Measurements from ENCODE around the gene NKX1-1.
"Not testable (repeated sequence)": the region's sequence is repeated elsewhere in the genome, so short reads cannot be mapped to it uniquely, and the experiment has no call there.

The NKX1-1 gene

DNA sequence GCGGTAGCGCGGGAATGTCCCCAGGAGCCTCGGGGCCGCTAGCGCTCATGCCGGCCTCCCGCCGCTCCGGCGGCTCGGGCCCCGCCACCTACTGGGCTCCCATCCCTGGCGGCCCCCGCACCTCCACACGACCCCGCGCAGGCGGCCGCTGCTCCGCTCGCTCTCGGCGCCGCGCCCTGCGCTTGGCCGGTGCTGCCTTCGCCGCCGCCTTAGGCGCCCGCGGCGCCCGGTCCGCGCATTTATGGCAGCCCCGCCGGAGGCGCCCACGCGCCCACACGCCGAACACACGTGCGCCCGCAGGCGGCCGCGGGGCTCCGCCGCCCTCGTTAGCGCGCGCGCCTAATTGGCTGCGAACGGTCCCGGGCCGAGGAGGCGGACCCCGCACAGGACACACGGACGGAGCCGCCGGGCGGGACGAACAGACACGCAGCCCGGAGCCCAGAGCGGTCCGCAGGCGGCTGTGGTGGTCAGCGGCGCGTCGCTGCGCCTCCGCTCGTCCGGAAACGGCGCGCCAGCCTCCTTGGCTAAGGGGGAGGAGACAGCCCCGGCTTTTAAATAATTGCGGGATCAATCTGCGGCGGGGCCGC lies at the start of gene NKX1-1:
Gene NKX1-1, minus strand, starts transcription at position 49 of the 587 bp plus-strand sequence. Its CDS starts 0 bp downstream, at position 49.
- DNase-seq (ENCODE audit: low read depth) = no peak

DNA sequence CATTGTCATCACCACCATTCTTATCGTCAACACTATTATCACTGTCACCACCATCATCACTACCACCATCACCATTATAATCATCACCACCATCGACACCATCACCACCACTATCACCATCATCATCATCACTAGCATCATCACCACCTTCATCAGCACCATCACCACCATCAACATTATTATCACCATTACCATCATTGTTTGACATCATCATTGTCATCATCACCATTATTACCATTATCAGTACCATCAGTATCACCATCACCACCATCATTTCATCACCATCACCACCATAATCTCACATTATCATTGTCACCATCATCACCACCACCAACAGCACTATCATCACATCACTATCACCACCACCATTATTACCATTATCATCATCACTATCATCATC lies 47.5 kb upstream of the NKX1-1 start:
- no peak for DNase-seq (ENCODE audit: low read depth)

DNA sequence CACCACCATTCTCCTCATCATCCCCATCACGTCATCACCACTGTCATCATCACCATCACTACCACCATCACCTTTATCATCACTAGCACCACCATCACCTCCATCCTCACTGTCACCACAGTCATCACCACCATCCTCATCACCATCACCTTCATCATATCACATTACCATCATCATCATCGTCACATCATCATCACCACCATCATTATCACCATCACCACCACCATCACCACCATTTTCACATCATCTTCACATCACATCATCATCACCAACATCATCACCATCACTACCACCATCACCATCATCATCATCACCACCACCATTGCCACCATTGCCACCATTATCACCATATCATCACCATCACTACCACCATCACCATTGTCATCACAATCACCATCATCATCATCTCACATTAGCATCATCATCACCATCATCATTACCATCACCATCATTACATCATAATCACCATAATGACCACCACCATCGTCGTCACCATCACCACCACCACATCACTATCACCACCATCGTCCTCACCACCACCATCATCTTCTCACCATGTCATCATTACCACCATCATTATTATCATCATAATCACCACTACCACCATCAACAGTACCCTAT lies 46.3 kb upstream of the NKX1-1 start:
- no peak for DNase-seq (ENCODE audit: low read depth)

- no peak for DNase-seq (ENCODE audit: low read depth)
Observed at GRCh38 chr4:1451752-1452122, 45.5 kb upstream of the NKX1-1 start.

- DNase-seq (ENCODE audit: low read depth) = no peak
Observed at GRCh38 chr4:1451106-1451751, 45.0 kb upstream of the NKX1-1 start.

GRCh38 chr4:1449833-1450741 lies 43.8 kb upstream of the NKX1-1 start:
- no peak for DNase-seq (ENCODE audit: low read depth)

GRCh38 chr4:1449475-1449832 lies 43.2 kb upstream of the NKX1-1 start:
- DNase-seq (ENCODE audit: low read depth) = no peak

DNA sequence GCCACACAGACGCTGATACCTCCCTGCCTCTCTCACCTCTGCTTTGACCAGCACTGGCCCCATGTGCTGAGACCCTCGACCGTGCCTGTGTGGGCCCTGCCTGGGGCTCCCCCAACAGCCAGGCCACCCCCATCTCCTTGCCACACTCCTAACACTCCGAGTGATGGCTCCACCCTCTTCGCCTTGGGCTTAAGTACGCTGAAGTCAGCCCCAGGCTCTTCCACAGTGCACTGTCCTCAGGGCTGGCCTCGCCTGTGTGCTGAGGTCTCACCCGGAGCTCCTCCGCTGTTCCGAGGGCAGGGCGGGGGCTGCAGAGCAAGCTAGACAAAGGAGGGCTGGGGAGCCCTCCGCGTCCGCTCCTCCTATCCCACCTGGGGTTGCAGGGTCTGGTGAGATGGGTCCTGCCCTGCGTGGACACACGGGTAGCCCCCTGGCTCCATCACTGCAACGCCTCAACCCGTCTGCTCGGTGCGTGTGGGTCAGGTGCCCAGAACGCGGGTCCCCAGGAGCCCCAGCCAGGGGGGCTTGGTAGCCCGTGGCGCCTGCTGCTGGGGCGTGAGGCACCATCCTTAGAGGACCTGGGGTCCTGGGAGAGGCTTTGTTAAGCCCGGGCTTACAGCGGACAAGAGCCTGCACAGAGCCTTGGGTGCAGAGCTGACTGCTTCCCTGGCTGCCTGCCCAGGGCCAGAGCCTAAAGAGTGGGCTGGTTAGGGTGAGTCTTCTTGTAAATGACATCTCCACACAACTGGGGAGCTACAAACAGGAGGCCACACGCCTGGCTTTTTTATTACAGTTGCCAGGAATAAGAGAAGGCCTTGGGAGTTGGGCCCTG lies 42.6 kb upstream of the NKX1-1 start:
- DNase-seq (ENCODE audit: low read depth) = no peak

GRCh38 chr4:1447676-1448588 lies 41.7 kb upstream of the NKX1-1 start:
- no peak for DNase-seq (ENCODE audit: low read depth)

DNA sequence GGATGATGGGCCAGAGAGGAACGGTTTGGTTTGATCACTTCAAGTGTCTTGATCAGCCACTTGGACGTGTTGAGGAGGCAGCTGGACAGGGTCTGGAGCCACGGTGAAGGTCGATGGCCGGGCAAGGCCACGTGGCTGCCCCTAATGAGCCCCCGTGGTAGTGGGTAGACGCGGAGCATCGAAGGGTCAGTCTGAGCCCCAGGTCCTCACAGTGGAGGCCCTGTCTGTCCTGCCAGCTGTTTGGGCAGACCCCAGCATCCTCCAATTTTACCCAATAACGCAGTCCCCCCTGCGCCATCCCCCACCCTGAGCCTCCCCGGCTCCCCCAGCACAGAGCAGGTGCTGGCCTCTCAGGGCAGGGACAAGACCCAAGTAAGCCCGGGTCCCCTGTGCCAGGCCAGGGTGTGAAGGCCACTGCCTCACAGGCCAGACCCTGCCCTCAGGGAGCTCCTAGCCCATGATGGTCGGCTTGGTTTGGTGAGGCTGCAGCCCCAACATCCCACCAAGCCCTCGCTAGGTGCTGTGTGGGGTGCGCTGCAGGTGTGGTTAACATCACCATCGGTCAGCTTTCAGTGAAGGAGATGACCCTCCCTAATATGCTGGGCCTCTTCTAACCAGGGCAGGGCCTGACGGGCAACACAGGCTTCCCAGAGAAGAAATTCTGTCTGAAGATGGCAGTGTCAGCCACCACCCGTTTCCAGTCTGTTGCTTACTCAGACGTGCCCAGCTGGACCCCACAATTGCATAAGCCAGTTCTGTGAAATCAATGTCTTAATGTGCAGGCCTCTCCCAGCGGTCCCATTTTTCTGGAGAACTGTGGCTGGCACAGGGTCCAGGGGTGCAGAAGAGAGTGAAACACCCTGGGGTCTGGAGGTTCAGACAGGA lies 40.5 kb upstream of the NKX1-1 start:
- DNase-seq (ENCODE audit: low read depth) = no peak

DNA sequence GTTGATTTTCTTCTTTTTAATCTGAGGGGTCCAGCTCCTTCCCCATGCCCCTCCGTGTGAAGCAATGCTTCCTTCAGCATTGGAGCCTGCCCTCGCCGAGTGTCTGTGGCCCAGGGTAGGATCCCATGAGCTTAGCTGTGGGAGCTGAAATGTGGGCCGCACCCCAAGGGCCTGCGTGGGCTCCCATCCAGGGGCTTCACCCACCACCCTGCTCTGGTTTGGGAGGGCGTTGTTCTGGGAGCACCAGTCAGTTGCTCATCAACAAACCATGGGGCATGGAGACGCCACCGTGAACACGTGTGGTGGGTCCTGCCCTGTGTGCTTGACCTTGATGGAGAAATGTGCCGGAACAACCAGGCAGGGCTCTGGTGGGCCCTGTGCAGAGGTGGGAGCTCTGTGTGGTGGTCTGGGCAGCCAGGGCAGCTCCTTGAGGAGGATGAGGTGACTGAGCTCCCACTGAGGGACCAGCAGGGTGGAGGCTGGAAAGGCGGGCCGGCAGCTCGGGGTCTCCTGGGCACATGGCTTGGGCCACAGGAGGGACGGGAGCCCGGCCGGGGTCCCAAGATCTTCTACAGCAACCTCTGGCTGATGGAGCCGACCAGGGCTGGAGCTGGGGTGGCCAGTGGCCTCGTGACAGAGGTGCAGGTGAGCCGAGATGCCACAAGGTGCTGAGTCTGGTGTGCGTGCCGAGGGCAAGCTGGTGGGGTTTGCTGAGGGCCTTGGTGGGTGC lies 39.6 kb upstream of the NKX1-1 start:
- no peak for DNase-seq (ENCODE audit: low read depth)

- not testable (repeated sequence) for DNase-seq (ENCODE audit: low read depth)
Observed at GRCh38 chr4:1443688-1444172, 37.5 kb upstream of the NKX1-1 start.

DNA sequence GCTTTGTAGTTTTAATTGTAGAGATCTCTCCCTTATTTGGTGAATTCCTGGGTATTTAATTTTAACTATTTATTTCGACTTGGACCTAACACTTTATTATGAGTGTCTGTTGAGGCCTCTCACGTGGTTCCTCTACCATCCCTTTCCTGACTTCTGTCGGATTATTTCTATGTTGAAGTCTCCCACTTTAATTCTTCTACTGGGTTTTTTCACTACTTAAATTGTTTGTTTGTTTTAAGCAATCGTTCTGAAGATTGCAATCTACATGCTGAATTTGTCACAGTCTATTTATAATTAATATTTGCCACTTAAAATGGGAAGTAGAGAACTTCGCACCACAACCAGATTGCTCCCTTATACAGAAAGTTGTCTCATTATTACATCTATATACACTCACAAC lies 20.8 kb upstream of the NKX1-1 start:
- no peak for DNase-seq (ENCODE audit: low read depth)

DNA sequence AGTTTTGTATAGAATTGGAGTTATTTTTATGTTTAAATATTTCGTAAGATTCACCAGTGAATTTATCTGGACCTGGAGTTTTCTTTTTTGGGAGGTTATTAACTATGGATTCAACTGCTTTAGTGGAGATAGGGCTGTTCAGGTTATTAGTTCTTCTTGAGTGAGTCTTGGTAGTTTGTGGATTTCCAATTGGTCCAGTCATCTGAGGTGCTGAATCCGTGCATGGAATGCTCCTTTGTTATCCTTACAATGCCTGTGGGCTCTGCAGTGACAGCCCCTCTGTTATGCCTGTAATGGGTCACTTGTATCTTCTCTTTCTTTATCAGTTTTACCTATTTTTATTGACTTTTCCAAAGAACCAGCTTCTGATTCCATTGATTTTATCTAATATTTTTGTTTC lies 15.4 kb upstream of the NKX1-1 start:
- DNase-seq (ENCODE audit: low read depth) = no peak

DNA sequence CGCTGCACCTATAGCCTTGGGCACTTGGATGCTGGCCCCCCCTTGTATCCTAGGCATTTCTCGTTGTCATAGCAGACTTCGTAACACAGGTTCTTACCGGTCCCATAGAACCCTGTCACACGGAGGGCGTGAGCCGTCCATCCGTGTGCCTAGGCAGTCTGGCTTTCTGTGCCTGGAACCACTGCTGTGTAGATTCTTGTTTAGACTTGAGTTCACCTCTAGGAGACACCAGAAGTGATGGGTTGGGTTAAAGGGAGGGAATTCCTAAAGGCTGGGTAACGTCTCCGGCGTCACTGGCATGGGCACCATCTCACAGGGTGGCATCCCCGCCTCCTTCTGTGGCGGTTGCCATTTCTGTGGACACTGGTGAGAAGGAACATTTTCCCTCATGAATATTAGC lies 13.5 kb upstream of the NKX1-1 start:
- DNase-seq (ENCODE audit: low read depth) = no peak

GRCh38 chr4:1418494-1419285 lies 12.4 kb upstream of the NKX1-1 start:
- DNase-seq (ENCODE audit: low read depth) = no peak

DNA sequence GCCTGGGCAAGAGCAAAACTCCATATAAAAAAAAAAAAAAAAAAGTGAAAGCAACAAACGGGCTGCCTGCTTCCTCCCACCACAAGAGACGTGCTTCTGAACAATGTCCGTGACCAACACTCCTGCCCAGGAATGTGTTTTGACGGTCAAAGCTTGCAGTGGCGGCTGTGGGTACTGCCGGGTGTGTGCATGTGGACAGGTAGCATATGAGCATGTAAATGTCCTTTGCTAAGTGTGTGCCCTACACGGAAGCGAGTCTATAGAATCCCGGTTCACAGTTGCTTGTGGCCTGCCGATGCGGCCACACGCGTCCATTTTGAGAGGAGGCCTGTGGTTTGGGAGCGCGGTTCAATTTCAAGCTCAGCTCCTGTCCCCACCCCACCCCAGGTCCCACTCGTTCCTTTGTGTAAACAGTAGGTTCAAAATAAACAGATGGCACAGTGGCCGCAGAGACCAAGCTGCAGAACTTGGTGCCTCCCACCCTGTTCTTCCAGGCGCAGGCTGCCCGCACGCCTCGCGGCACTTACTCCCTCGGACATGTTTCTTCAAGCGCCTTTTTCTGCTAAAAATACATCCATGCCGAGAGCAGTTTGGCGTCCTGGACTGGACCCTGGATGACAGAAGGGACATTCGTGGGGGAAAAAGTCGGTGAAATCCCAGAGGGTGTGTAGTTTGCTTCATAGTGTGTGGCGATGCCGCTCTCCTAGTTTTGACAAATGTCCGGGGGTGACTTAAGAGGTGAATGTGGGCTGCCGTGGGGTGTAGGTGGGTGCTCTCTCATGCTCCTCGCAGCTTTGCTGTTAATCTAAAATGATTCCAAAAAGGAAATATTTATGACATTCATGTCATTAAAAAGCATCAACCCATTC lies 11.5 kb upstream of the NKX1-1 start:
- no peak for DNase-seq (ENCODE audit: low read depth)
